Testis (tissue), 3 donors: Measurements from ENCODE around the gene ADGRB3. TPM values are rescaled to one million over a fixed set of nuclear protein-coding genes. Genes with fewer than 3 reads are reported as not detected.

ENCODE experiments used
- DNase-seq: peaks from one replicate; pipeline ENCODE4 v3.0.0-alpha.2; 2019
- H3K27ac ChIP-seq, 2 donors: fragments of 200-600 bp; sonication (generic); one replicate each; pipeline ENCODE4 v1.5.1; 2019
- H3K27me3 ChIP-seq: fragments of 200-600 bp; sonication (generic); one replicate; pipeline ENCODE4 v1.5.1; 2019
- H3K36me3 ChIP-seq: fragments of 200-600 bp; sonication (generic); one replicate; pipeline ENCODE4 v1.5.1; 2017; ENCODE audit warnings: low read depth; ENCODE audit errors: missing control alignments
- H3K4me1 ChIP-seq: fragments of 200-600 bp; sonication (generic); one replicate; pipeline ENCODE4 v1.5.1; 2019
- H3K4me3 ChIP-seq, 2 donors: fragments of 200-600 bp; sonication (generic); one replicate each; pipeline ENCODE4 v1.5.1; 2017 to 2019
- H3K9me3 ChIP-seq: fragments of 200-600 bp; sonication (generic); one replicate; pipeline ENCODE4 v1.5.1; 2017
- CTCF ChIP-seq, 3 experiments: fragments of 450-650 bp in 2 of 3; fragments of 200-600 bp in 1 of 3; sonication (generic) in 1 of 3; IDR thresholded peaks; one replicate each; pipeline ENCODE4 v1.5.1; 2016 to 2019; ENCODE audit warnings: antibody characterized with exemption in 3 of 3, mild to moderate bottlenecking in 2 of 3, moderate library complexity in 1 of 3
- POLR2A ChIP-seq: fragments of 450-650 bp; IDR thresholded peaks from one replicate; pipeline ENCODE4 v1.6.1; 2017; ENCODE audit warnings: antibody characterized with exemption, mild to moderate bottlenecking, moderate library complexity
- whole genome bisulfite sequencing, 2 donors: methylation state at CpG; one replicate each; pipeline ENCODE4 v1.1.5; 2018; 5-methylcytosine and 5-hydroxymethylcytosine counted together
- intact Hi-C: fragments of 100-400 bp; cut with DNase I; formaldehyde crosslinking; loops from one replicate; pipeline ENCODE4 v1.15.1; 2023; ENCODE audit warnings: low total_unique reads
- polyA plus RNA-seq: library from polyadenylated mRNA; stranded (reverse); fragments of 350-450 nt; fragmentation: Illumina TruSeq; extraction: RNeasy Lipid Tissue Mini Kit (QIAGEN cat#74804); gene quantifications from one replicate; pipeline ENCODE4 v1.2.3, GENCODE V29; 2014; ENCODE audit warnings: low read depth, low replicate concordance; ENCODE audit not compliant: insufficient read depth
- total RNA-seq, 2 donors: library from RNA; depleted of rRNA; stranded (reverse); fragments of >200 nt; gene quantifications; one replicate each; pipeline ENCODE4 v1.2.3, GENCODE V29; 2016

The ADGRB3 gene
- total and polyA plus RNA-seq, 3 donors from 2014 or later = 3.2 to 5.7 (median 4.3) TPM

DNA sequence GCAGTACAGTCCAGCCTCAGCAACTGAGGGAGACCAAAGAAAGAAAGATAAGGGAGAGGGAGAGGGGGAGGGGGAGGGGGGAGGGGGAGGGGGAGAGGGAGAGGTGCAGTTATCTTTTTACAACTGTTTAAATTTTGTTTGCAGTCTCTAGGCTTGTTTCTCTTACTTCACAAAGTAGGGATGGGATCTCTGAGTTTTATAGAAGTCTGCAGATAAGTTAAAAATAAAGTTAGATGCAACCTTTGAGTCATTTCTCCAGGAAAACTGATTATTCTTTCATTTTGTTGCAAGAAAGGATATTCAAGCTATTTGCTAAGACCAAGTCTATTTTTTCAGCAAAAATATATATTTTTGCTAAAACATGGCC lies 487.3 kb downstream of the ADGRB3 start:
- Histone ChIP-seq H3K9me3 (no peaks in the 10 kb centered on the region), H3K36me3 (no peaks in the 10 kb centered on the region), H3K27ac (no peak overlapping the region), H3K4me1 (no peaks in the 10 kb centered on the region), H3K27me3 (no peaks in the 10 kb centered on the region), H3K4me3 (no peak overlapping the region)
- TF ChIP-seq POLR2A (no peak), CTCF (IDR thresholded peaks at IDR 0.05) (no peak)
- no peak for DNase-seq
- intact Hi-C loops = no loop called here

DNA sequence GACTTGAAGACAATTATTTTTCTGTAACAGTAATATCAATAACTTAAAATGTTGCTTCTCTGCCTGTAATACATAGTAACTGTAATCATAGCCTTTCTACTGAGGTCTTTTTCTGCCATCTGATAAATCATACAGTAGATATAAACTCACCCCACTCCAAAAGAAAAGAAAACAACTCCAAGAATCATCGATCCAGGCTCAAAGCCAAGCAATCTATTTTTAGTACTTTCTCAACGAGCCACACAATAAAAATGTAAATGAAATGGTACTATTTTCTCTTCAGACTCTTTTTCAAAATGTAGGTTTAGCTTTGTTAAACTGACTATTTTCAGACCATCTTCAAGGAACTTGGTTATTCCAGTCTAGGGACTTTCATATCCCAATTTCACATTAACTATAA lies 493.3 kb downstream of the ADGRB3 start:
- 34 to 47% methylated on average over 2 of the region's 2 CpGs for WGBS, 2 donors
- H3K4me1 ChIP-seq = no peaks in the 10 kb centered on the region
- H3K4me3 ChIP-seq = no peak overlapping the region

GRCh38 chr6:69129046-69129445 lies 494.0 kb downstream of the ADGRB3 start:
- TF ChIP-seq POLR2A (no peak), CTCF (IDR thresholded peaks at IDR 0.05) (no peak)

More for the DNA sequence above, 493.3 kb downstream of the ADGRB3 start:
- Histone ChIP-seq H3K9me3 (no peaks in the 10 kb centered on the region), H3K36me3 (no peaks in the 10 kb centered on the region), H3K27ac (no peak overlapping the region), H3K27me3 (no peaks in the 10 kb centered on the region)
- DNase-seq = no peak
- intact Hi-C loops = no loop called here
- no peak for TF ChIP-seq CTCF (IDR thresholded peaks at IDR 0.05)
- TF ChIP-seq POLR2A = no peak

DNA sequence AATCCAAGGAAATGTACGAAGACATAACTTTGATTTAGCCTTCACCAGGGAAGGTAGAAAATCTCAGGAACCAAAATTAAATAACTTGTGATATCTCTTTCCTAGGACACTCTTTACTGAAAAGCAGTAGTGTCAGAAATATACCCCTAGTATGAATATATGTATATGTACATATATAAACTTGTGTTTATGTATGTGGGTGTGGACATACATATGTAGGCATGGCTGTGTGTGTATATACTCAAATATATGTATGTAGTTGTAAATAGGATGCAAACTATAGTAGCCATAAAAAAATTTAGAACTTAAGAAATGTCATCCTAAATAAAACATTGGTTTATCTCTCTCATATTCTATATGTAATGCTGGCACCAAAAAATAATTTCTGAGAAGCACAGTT lies 500.8 kb downstream of the ADGRB3 start:
- TF ChIP-seq POLR2A (no peak), CTCF (IDR thresholded peaks at IDR 0.05) (no peak)
- intact Hi-C loops = no loop called here
- no peak for DNase-seq
- no peak overlapping the region for H3K4me3 ChIP-seq
- H3K9me3 ChIP-seq = no peaks in the 10 kb centered on the region
- no peaks in the 10 kb centered on the region for H3K4me1 ChIP-seq
- H3K27me3 ChIP-seq = no peaks in the 10 kb centered on the region
- 54 to 74% methylated on average over 1 of the region's 1 CpG for WGBS, 2 donors
- H3K27ac ChIP-seq = no peak overlapping the region
- H3K36me3 ChIP-seq = no peaks in the 10 kb centered on the region

More at GRCh38 chr6:69129046-69129445, 494.0 kb downstream of the ADGRB3 start:
- Histone ChIP-seq H3K27ac (no peak overlapping the region), H3K4me3 (no peak overlapping the region), H3K9me3 (no peaks in the 10 kb centered on the region), H3K36me3 (no peaks in the 10 kb centered on the region), H3K4me1 (no peaks in the 10 kb centered on the region), H3K27me3 (no peaks in the 10 kb centered on the region)
- no peak for DNase-seq
- intact Hi-C loops = no loop called here
- WGBS, 2 donors = 74 to 87% methylated on average over 1 of the region's 1 CpG

DNA sequence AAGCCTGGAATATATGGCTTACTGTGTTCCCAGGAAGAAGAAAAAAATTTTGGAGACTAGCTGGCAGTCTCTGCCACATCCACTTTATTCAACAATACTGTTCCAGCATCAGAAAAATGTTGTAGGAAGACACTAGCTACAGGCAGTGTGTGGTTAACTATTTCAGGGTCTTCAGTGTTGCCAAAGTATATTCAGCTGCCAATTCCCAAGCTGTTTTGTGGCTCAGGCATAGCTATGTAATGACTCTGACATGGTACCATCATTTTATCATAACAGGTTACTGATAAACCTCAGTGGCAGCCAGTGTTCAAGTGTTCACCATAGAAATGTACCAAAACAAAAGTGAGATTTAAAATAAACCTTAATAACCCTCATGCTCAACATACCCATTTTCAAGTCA lies 503.1 kb downstream of the ADGRB3 start:
- DNase-seq = no peak
- intact Hi-C loops = no loop called here
- TF ChIP-seq POLR2A (no peak), CTCF (IDR thresholded peaks at IDR 0.05) (no peak)

More for the DNA sequence above, 503.1 kb downstream of the ADGRB3 start:
- Histone ChIP-seq H3K36me3 (no peaks in the 10 kb centered on the region), H3K9me3 (no peaks in the 10 kb centered on the region), H3K27me3 (no peaks in the 10 kb centered on the region), H3K4me3 (no peak overlapping the region), H3K27ac (no peak overlapping the region), H3K4me1 (no peaks in the 10 kb centered on the region)
